WTC11 (cell line): Measurements from ENCODE around the gene MID1IP1. TPM values are rescaled to one million over a fixed set of nuclear protein-coding genes. Genes with fewer than 3 reads are reported as not detected.

ENCODE experiments used
- ATAC-seq: fragments of 200-7000 bp; cut with Tn5 transposase; 2 replicates; pipeline ENCODE4 v1.10.0; 2021; ENCODE audit warnings: mild to moderate bottlenecking, moderate library complexity
- CTCF ChIA-PET: fragments of 300-600 bp; sonication (Branson Sonifier 250); formaldehyde crosslinking; loops from one replicate; lab custom pipeline; 2021; ENCODE audit warnings: antibody characterized with exemption; lab: Charles Lee
- POLR2A ChIA-PET: fragments of 350-600 bp; sonication (Branson Sonifier 250); formaldehyde crosslinking; loops from one replicate; lab custom pipeline; 2021; ENCODE audit warnings: antibody characterized with exemption; lab: Charles Lee
- DNase-seq: peaks from one replicate; pipeline ENCODE4 v3.0.0; 2021; ENCODE audit warnings: low spot score
- H3K27ac Mint-ChIP-seq: 2 replicates; pipeline ENCODE4 v1.8.0; 2021; ENCODE audit warnings: mixed read lengths
- H3K27me3 Mint-ChIP-seq: 2 replicates; pipeline ENCODE4 v1.8.0; 2021; ENCODE audit warnings: low read depth, mild to moderate bottlenecking, moderate library complexity, mixed read lengths
- H3K36me3 Mint-ChIP-seq: 2 replicates; pipeline ENCODE4 v1.8.0; 2021; ENCODE audit warnings: mixed read lengths
- H3K4me1 Mint-ChIP-seq: 2 replicates; pipeline ENCODE4 v1.8.0; 2022; ENCODE audit warnings: mixed read lengths
- H3K4me3 Mint-ChIP-seq: 2 replicates; pipeline ENCODE4 v1.8.0; 2021; ENCODE audit warnings: mild to moderate bottlenecking, moderate library complexity, mixed read lengths
- H3K9me3 Mint-ChIP-seq: 2 replicates; pipeline ENCODE4 v1.8.0; 2021; ENCODE audit warnings: mixed read lengths
- CBFB ChIP-seq: sonication (generic); formaldehyde crosslinking; IDR thresholded peaks from 2 replicates; pipeline ENCODE4 v1.8.1; 2022; ENCODE audit warnings: mild to moderate bottlenecking, low read depth, missing genetic modification reagents
- GRHL2 ChIP-seq: fragments of 250-450 bp; sonication (Bioruptor Pico); IDR thresholded peaks from 2 replicates; pipeline ENCODE4 v1.8.0; 2022; ENCODE audit warnings: mild to moderate bottlenecking, moderate library complexity; ENCODE audit not compliant: insufficient replicate concordance, severe bottlenecking
- IRF2 ChIP-seq: sonication (generic); formaldehyde crosslinking; IDR thresholded peaks from 2 replicates; pipeline ENCODE4 v1.8.0; 2022; ENCODE audit warnings: low read depth, missing genetic modification reagents, borderline replicate concordance
- SOX15 ChIP-seq: fragments of 250-450 bp; sonication (Bioruptor Pico); IDR thresholded peaks from 2 replicates; pipeline ENCODE4 v1.9.0; 2021; ENCODE audit warnings: mild to moderate bottlenecking
- TCF7 ChIP-seq: sonication (generic); formaldehyde crosslinking; IDR thresholded peaks from 2 replicates; pipeline ENCODE4 v1.8.0; 2022; ENCODE audit warnings: mild to moderate bottlenecking, low read depth, missing genetic modification reagents, moderate library complexity
- TP53 ChIP-seq: sonication (generic); formaldehyde crosslinking; IDR thresholded peaks from 2 replicates; pipeline ENCODE4 v1.8.1; 2023; ENCODE audit warnings: mild to moderate bottlenecking, missing genetic modification reagents
- ZBTB21 ChIP-seq: sonication (generic); formaldehyde crosslinking; IDR thresholded peaks from 2 replicates; pipeline ENCODE4 v1.8.1; 2023; ENCODE audit warnings: mild to moderate bottlenecking, missing genetic modification reagents, borderline replicate concordance
- ZNF263 ChIP-seq: sonication (generic); formaldehyde crosslinking; IDR thresholded peaks from 2 replicates; pipeline ENCODE4 v1.8.1; 2022; ENCODE audit warnings: low read depth, mild to moderate bottlenecking, moderate library complexity, missing genetic modification reagents
- total RNA-seq: library from RNA; stranded (reverse); gene quantifications from 3 replicates; pipeline ENCODE4 v1.2.3, GENCODE V29; 2021
- TF ChIP-seq, protein P1 (sequence below): sonication (generic); formaldehyde crosslinking; IDR thresholded peaks from 2 replicates; pipeline ENCODE4 v1.8.1; 2023; ENCODE audit warnings: mild to moderate bottlenecking, missing genetic modification reagents, moderate library complexity
- TF ChIP-seq, protein P2 (sequence below): fragments of 250-450 bp; sonication (Bioruptor Pico); IDR thresholded peaks from 2 replicates; pipeline ENCODE4 v1.9.0; 2021; ENCODE audit warnings: mild to moderate bottlenecking
- TF ChIP-seq, protein P3 (sequence below): sonication (generic); formaldehyde crosslinking; IDR thresholded peaks from 2 replicates; pipeline ENCODE4 v1.8.1; 2023; ENCODE audit warnings: mild to moderate bottlenecking, missing genetic modification reagents
- TF ChIP-seq, protein P4 (sequence below): fragments of 200-600 bp; IDR thresholded peaks from 2 replicates; pipeline ENCODE4 v1.8.0; 2022; ENCODE audit warnings: antibody characterized with exemption
- TF ChIP-seq, protein P5 (sequence below): sonication (generic); formaldehyde crosslinking; IDR thresholded peaks from 2 replicates; pipeline ENCODE4 v1.8.0; 2022; ENCODE audit warnings: mild to moderate bottlenecking, missing genetic modification reagents
- TF ChIP-seq, protein P6 (sequence below): sonication (generic); formaldehyde crosslinking; IDR thresholded peaks from 2 replicates; pipeline ENCODE4 v1.8.0; 2023; ENCODE audit warnings: missing genetic modification reagents, mild to moderate bottlenecking, borderline replicate concordance
- TF ChIP-seq, protein P7 (sequence below): sonication (generic); formaldehyde crosslinking; IDR thresholded peaks from 2 replicates; pipeline ENCODE4 v1.8.0; 2022; ENCODE audit warnings: mild to moderate bottlenecking, missing genetic modification reagents

The MID1IP1 gene
- total RNA-seq, 1 experiment from 2014 or later: 118 TPM

DNA sequence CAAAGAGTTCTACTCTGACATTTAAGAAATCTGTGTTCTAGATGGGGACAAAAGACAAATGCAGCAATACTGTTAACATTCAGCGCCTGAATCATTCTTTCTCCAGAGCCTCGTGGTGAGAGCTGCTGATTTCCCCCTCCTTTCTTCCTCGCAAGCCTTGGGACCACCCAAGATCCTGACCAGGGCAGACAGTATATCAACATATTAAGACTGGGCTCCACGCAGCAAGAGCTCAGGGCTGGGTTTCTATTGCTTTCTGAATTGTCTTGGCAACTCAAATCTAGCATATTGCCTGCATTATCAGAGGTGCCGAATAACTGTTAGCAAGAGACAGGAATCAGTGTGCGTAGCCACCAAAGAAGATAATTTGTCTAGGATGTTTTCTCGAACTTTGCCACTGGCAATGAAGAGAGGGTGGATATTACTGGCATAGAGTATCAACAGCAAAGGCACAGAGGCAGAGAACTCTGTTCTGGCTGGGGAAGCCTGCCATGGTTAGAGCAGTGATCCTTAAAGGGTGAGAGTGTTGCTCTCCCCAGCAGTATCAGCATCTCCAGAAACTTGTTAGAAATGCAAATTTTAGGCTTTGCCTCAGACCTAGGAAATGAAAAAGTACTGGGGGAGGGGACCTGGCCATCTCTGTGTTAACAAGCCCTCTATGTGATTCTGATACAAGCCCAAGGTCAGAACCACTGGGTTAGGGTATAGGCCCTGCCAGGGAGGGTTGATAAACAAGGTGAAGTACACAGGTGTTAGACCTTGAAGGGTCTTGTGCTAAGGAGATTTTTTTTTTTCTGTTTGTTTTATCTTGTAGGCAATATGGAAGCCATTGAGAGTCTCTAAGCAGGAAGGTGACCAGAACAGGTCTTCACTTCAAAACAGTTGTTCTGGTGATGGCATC lies 46.2 kb upstream of the MID1IP1 start:
- POLR2A ChIA-PET: no interaction called here
- CTCF ChIA-PET: interaction anchor here (1.2 to 1.9 kb wide), 2 partner anchors 394 to 397 kb away, joined by 5 to 8 read pairs; no protein-coding TSS in a partner anchor
- no peak overlapping the region for H3K27ac Mint-ChIP-seq
- TF ChIP-seq TP53 (CRISPR knock-in tag) (no peak), CBFB (CRISPR knock-in tag) (no peak)
- TF ChIP-seq, protein P1, sequence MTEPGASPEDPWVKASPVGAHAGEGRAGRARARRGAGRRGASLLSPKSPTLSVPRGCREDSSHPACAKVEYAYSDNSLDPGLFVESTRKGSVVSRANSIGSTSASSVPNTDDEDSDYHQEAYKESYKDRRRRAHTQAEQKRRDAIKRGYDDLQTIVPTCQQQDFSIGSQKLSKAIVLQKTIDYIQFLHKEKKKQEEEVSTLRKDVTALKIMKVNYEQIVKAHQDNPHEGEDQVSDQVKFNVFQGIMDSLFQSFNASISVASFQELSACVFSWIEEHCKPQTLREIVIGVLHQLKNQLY (CRISPR knock-in tag): no peak
- TF ChIP-seq, protein P2, sequence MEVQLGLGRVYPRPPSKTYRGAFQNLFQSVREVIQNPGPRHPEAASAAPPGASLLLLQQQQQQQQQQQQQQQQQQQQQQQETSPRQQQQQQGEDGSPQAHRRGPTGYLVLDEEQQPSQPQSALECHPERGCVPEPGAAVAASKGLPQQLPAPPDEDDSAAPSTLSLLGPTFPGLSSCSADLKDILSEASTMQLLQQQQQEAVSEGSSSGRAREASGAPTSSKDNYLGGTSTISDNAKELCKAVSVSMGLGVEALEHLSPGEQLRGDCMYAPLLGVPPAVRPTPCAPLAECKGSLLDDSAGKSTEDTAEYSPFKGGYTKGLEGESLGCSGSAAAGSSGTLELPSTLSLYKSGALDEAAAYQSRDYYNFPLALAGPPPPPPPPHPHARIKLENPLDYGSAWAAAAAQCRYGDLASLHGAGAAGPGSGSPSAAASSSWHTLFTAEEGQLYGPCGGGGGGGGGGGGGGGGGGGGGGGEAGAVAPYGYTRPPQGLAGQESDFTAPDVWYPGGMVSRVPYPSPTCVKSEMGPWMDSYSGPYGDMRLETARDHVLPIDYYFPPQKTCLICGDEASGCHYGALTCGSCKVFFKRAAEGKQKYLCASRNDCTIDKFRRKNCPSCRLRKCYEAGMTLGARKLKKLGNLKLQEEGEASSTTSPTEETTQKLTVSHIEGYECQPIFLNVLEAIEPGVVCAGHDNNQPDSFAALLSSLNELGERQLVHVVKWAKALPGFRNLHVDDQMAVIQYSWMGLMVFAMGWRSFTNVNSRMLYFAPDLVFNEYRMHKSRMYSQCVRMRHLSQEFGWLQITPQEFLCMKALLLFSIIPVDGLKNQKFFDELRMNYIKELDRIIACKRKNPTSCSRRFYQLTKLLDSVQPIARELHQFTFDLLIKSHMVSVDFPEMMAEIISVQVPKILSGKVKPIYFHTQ (CRISPR knock-in tag): no peak
- ATAC-seq: no peak
- peaks cover 19% of the 10 kb centered on the region for H3K4me1 Mint-ChIP-seq
- H3K4me3 Mint-ChIP-seq: no peak overlapping the region
- H3K9me3 Mint-ChIP-seq: no peaks in the 10 kb centered on the region
- H3K27me3 Mint-ChIP-seq: peaks cover 3% of the 10 kb centered on the region; the same call in 1 of the 2 replicates
- no peaks in the 10 kb centered on the region for H3K36me3 Mint-ChIP-seq
- no peak for DNase-seq

DNA sequence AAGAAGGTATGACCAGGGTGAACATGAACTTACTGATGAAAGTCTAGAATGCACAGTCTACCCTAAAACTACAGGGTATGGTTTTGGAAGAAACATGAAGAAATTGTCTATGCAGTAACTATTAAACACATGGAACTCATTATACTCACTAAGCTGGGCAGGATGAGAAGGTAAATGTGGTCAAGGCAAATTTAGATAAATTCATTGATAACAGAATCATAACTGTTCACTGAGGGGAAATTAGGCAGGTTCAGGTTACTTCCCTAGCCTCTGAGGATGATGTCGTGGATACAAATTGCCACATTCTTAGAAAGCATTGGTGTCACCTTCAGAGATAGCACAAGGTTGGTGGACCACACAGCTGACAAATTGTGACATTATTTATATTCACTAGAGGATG lies 40.4 kb upstream of the MID1IP1 start:
- TF ChIP-seq SOX15: no peak
- TF ChIP-seq, protein P3, sequence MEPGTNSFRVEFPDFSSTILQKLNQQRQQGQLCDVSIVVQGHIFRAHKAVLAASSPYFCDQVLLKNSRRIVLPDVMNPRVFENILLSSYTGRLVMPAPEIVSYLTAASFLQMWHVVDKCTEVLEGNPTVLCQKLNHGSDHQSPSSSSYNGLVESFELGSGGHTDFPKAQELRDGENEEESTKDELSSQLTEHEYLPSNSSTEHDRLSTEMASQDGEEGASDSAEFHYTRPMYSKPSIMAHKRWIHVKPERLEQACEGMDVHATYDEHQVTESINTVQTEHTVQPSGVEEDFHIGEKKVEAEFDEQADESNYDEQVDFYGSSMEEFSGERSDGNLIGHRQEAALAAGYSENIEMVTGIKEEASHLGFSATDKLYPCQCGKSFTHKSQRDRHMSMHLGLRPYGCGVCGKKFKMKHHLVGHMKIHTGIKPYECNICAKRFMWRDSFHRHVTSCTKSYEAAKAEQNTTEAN: no peak
- TF ChIP-seq, protein P4, sequence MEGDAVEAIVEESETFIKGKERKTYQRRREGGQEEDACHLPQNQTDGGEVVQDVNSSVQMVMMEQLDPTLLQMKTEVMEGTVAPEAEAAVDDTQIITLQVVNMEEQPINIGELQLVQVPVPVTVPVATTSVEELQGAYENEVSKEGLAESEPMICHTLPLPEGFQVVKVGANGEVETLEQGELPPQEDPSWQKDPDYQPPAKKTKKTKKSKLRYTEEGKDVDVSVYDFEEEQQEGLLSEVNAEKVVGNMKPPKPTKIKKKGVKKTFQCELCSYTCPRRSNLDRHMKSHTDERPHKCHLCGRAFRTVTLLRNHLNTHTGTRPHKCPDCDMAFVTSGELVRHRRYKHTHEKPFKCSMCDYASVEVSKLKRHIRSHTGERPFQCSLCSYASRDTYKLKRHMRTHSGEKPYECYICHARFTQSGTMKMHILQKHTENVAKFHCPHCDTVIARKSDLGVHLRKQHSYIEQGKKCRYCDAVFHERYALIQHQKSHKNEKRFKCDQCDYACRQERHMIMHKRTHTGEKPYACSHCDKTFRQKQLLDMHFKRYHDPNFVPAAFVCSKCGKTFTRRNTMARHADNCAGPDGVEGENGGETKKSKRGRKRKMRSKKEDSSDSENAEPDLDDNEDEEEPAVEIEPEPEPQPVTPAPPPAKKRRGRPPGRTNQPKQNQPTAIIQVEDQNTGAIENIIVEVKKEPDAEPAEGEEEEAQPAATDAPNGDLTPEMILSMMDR: no peak
- DNase-seq (no peak), ATAC-seq (no peak)
- ChIA-PET POLR2A (no interaction called here), CTCF (no interaction called here)
- no peak overlapping the region for H3K27ac Mint-ChIP-seq
- peaks cover 3% of the 10 kb centered on the region; the same call in 1 of the 2 replicates for H3K27me3 Mint-ChIP-seq
- H3K9me3 Mint-ChIP-seq: 0 out of 2 replicates have a peak, but pooled peaks cover 3% of the 10 kb centered on the region
- H3K36me3 Mint-ChIP-seq: no peaks in the 10 kb centered on the region
- H3K4me3 Mint-ChIP-seq: no peak overlapping the region
- peaks cover 4% of the 10 kb centered on the region for H3K4me1 Mint-ChIP-seq

DNA sequence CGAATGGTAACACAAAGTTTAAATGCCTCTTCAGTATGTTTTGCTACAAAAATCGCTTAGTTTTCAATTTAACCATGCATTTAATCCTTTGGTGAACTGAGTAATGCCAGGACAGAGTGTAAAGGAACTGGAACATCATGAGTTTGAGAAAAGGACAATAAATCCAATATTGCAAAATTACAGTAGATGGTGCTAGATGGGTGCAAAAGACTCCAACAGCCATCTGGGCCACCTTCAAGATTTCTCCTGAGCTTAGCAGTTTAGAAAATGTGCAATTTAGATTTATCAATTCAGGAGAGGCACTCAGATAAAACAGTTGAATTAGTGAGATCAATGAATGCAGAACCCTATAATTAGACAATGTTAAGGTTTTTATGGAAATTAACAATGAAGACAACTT lies 33.2 kb upstream of the MID1IP1 start:
- POLR2A ChIA-PET: no interaction called here
- CTCF ChIA-PET: interaction anchor here (1.1 to 1.5 kb wide), 2 partner anchors 382 to 384 kb away, joined by 3 to 4 read pairs; no protein-coding TSS in a partner anchor
- ATAC-seq (no peak), DNase-seq (no peak)
- H3K9me3 Mint-ChIP-seq: no peaks in the 10 kb centered on the region
- H3K4me1 Mint-ChIP-seq: no peaks in the 10 kb centered on the region
- no peaks in the 10 kb centered on the region for H3K36me3 Mint-ChIP-seq
- no peak overlapping the region for H3K4me3 Mint-ChIP-seq
- H3K27me3 Mint-ChIP-seq: no peaks in the 10 kb centered on the region
- TF ChIP-seq TCF7 (CRISPR knock-in tag) (no peak), GRHL2 (CRISPR knock-in tag) (no peak), IRF2 (CRISPR knock-in tag) (no peak), ZBTB21 (CRISPR knock-in tag) (no peak), ZNF263 (CRISPR knock-in tag) (no peak)
- TF ChIP-seq, protein P5, sequence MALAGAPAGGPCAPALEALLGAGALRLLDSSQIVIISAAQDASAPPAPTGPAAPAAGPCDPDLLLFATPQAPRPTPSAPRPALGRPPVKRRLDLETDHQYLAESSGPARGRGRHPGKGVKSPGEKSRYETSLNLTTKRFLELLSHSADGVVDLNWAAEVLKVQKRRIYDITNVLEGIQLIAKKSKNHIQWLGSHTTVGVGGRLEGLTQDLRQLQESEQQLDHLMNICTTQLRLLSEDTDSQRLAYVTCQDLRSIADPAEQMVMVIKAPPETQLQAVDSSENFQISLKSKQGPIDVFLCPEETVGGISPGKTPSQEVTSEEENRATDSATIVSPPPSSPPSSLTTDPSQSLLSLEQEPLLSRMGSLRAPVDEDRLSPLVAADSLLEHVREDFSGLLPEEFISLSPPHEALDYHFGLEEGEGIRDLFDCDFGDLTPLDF (CRISPR knock-in tag): no peak
- TF ChIP-seq, protein P6, sequence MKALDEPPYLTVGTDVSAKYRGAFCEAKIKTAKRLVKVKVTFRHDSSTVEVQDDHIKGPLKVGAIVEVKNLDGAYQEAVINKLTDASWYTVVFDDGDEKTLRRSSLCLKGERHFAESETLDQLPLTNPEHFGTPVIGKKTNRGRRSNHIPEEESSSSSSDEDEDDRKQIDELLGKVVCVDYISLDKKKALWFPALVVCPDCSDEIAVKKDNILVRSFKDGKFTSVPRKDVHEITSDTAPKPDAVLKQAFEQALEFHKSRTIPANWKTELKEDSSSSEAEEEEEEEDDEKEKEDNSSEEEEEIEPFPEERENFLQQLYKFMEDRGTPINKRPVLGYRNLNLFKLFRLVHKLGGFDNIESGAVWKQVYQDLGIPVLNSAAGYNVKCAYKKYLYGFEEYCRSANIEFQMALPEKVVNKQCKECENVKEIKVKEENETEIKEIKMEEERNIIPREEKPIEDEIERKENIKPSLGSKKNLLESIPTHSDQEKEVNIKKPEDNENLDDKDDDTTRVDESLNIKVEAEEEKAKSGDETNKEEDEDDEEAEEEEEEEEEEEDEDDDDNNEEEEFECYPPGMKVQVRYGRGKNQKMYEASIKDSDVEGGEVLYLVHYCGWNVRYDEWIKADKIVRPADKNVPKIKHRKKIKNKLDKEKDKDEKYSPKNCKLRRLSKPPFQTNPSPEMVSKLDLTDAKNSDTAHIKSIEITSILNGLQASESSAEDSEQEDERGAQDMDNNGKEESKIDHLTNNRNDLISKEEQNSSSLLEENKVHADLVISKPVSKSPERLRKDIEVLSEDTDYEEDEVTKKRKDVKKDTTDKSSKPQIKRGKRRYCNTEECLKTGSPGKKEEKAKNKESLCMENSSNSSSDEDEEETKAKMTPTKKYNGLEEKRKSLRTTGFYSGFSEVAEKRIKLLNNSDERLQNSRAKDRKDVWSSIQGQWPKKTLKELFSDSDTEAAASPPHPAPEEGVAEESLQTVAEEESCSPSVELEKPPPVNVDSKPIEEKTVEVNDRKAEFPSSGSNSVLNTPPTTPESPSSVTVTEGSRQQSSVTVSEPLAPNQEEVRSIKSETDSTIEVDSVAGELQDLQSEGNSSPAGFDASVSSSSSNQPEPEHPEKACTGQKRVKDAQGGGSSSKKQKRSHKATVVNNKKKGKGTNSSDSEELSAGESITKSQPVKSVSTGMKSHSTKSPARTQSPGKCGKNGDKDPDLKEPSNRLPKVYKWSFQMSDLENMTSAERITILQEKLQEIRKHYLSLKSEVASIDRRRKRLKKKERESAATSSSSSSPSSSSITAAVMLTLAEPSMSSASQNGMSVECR (CRISPR knock-in tag): no peak
- TF ChIP-seq, protein P7, sequence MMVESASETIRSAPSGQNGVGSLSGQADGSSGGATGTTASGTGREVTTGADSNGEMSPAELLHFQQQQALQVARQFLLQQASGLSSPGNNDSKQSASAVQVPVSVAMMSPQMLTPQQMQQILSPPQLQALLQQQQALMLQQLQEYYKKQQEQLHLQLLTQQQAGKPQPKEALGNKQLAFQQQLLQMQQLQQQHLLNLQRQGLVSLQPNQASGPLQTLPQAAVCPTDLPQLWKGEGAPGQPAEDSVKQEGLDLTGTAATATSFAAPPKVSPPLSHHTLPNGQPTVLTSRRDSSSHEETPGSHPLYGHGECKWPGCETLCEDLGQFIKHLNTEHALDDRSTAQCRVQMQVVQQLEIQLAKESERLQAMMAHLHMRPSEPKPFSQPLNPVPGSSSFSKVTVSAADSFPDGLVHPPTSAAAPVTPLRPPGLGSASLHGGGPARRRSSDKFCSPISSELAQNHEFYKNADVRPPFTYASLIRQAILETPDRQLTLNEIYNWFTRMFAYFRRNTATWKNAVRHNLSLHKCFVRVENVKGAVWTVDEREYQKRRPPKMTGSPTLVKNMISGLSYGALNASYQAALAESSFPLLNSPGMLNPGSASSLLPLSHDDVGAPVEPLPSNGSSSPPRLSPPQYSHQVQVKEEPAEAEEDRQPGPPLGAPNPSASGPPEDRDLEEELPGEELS (CRISPR knock-in tag): no peak
- H3K27ac Mint-ChIP-seq: no peak overlapping the region
